ENCODE results near the gene MAD1L1. TPM values are rescaled to one million over a fixed set of nuclear protein-coding genes. Genes with fewer than 3 reads are reported as not detected.

MAD1L1 gene
- total RNA-seq, 1 experiment from 2014 or later = 38.5 TPM

DNA sequence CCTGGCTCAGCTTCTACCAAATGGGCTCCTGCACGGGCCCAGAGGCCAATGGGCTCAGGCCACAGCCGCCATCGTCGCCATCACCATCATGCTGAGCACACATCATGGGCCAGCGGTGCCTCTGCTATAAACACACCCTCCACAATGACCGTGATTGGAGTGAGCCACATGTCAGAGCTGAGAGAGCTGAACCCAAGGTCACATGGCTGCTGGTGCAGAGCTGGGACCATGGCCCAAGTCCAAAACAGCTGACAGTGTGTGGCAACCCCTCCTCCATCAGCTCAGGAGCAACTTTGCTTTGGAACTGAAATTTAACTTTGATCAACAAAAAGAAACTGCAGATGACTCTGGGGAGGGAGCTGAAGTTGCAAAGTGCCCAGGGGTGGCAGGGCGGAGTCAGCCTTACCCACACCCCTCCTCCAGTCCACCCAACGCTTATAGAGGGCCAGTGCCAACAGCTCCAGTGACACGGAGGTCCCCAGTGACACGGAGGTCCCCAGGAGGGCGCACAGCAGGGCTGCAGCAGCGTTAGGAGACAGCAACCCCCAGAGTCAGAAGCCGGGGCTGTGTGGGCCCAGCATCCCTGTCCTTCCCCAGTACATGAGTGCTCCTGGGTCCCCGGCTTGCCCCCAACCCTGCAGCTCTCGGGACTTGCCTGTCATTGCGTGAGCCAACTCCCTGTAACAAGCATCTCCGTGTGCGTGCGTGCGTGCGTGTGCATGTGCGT is 313.0 kb downstream of the MAD1L1 start:
- intact Hi-C loops (cut with micrococcal nuclease) = no loop called here
- CTCF ChIA-PET = no interaction called here

DNA sequence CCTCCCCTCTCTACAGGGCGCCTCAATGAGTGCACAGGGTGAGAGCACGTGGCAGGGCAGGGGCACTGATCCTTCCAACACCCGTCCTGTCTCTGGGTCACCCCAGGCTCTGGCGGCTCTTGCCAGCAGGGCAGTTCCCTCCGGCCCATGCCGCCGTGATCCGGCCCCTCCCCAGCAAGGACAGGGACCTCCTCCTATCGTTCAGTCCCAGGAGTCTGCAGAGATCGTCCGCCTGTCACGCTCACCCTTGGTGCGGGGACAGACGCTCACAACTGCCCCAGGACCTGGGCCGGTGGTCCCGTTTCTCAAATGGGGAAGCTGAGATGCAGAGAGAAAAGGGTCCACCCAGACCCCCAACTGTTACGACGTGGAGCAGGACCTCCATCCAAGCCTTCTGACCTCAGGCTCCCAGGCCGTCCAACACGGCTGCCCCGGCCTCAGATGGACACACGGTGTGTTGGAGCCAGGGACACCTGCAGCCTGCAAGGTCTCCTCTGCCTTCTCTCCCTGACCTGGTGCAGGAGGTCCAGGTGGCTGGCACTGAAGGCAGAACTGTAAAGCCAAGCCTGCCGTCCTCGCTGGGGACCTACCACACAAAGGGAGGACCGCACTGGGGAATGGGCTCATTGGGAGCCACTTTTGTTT is 313.7 kb downstream of the MAD1L1 start:
- H3K9me2 ChIP-seq (ENCODE audit: insufficient read depth) = no peaks in the 10 kb centered on the region
- no peak overlapping the region for H3K4me2 ChIP-seq (ENCODE audit: low read length)
- H3K36me3 ChIP-seq (ENCODE audit: control insufficient read depth in 1 of 2, insufficient read depth in 2 of 2, low read length in 2 of 2) = no peaks in the 10 kb centered on the region
- DNase-seq (ENCODE audit: low read depth, low spot score) (no peak), ATAC-seq (no peak)
- no peak overlapping the region for H2AFZ ChIP-seq (ENCODE audit: low read depth, low read length, poor library complexity, severe bottlenecking)
- H4K20me1 ChIP-seq (ENCODE audit: insufficient read depth) = no peaks in the 10 kb centered on the region
- no peaks in the 10 kb centered on the region for H3K9me3 ChIP-seq (ENCODE audit: control insufficient read depth in 1 of 2, insufficient read depth in 1 of 2, low read depth in 1 of 2, low read length in 2 of 2)
- no peaks in the 10 kb centered on the region for H3K4me1 ChIP-seq (ENCODE audit: control insufficient read depth in 1 of 2, insufficient read depth in 2 of 2, low read length in 2 of 2)
- no peak overlapping the region for H3K9ac ChIP-seq (ENCODE audit: low read length)
- intact Hi-C loops (cut with micrococcal nuclease) = no loop called here
- ChIA-PET RAD21 (ENCODE audit: low non-redundant PET in 1 of 2, low total read pairs in 2 of 2, uncharacterized antibody in 2 of 2, unreplicated experiment in 2 of 2) (no interaction called here), POLR2A (no interaction called here), CTCF (no interaction called here)
- H3K27me3 ChIP-seq (ENCODE audit: insufficient read depth, low read length) = no peaks in the 10 kb centered on the region
- no peak overlapping the region for H3K27ac ChIP-seq (ENCODE audit: low read depth, low read length)
- H3K4me3 ChIP-seq (replicated peaks in 1 of 2; ENCODE audit: low read depth in 1 of 2, low read length in 2 of 2) = no peak overlapping the region
- no peaks in the 10 kb centered on the region for H3K79me2 ChIP-seq (ENCODE audit: insufficient read depth, low read length)
- BruUV-seq (replicated peaks) = no TSS peak
- TF ChIP-seq TCF7L2 (IDR thresholded peaks at IDR 0.05; ENCODE audit: borderline replicate concordance, extremely low read depth, insufficient read depth, insufficient read length) (no peak), EZH2 (IDR thresholded peaks at IDR 0.05) (no peak), ELF1 (IDR thresholded peaks at IDR 0.05; ENCODE audit: borderline replicate concordance, low read depth) (no peak), CEBPB (IDR thresholded peaks at IDR 0.05; ENCODE audit: low read depth) (no peak), ZFX (IDR thresholded peaks at IDR 0.05) (no peak), RAD21 (IDR thresholded peaks at IDR 0.05; ENCODE audit: low read depth) (no peak), ZNF274 (IDR thresholded peaks at IDR 0.05; ENCODE audit: low read depth, low read length) (no peak), FOSL1 (IDR thresholded peaks at IDR 0.05; ENCODE audit: low read depth) (no peak), JUND (IDR thresholded peaks at IDR 0.05) (no peak)
- TF ChIP-seq, protein P1, sequence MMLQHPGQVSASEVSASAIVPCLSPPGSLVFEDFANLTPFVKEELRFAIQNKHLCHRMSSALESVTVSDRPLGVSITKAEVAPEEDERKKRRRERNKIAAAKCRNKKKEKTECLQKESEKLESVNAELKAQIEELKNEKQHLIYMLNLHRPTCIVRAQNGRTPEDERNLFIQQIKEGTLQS (IDR thresholded peaks at IDR 0.05) = no peak
- TF ChIP-seq, protein P2, sequence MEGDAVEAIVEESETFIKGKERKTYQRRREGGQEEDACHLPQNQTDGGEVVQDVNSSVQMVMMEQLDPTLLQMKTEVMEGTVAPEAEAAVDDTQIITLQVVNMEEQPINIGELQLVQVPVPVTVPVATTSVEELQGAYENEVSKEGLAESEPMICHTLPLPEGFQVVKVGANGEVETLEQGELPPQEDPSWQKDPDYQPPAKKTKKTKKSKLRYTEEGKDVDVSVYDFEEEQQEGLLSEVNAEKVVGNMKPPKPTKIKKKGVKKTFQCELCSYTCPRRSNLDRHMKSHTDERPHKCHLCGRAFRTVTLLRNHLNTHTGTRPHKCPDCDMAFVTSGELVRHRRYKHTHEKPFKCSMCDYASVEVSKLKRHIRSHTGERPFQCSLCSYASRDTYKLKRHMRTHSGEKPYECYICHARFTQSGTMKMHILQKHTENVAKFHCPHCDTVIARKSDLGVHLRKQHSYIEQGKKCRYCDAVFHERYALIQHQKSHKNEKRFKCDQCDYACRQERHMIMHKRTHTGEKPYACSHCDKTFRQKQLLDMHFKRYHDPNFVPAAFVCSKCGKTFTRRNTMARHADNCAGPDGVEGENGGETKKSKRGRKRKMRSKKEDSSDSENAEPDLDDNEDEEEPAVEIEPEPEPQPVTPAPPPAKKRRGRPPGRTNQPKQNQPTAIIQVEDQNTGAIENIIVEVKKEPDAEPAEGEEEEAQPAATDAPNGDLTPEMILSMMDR (IDR thresholded peaks at IDR 0.05 in 2 of 3, conservative IDR thresholded peaks at IDR 0.05 in 1 of 3; ENCODE audit: borderline replicate concordance in 1 of 3, insufficient read depth in 1 of 3, low read depth in 2 of 3, low read length in 2 of 3) = no peak
- TF ChIP-seq, protein P3, sequence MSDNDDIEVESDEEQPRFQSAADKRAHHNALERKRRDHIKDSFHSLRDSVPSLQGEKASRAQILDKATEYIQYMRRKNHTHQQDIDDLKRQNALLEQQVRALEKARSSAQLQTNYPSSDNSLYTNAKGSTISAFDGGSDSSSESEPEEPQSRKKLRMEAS (IDR thresholded peaks at IDR 0.05) = no peak

More for the DNA sequence above, 313.0 kb downstream of the MAD1L1 start:
- Histone ChIP-seq H2AFZ (ENCODE audit: low read depth, low read length, poor library complexity, severe bottlenecking) (no peak overlapping the region), H3K4me2 (ENCODE audit: low read length) (no peak overlapping the region), H3K4me1 (ENCODE audit: control insufficient read depth in 1 of 2, insufficient read depth in 2 of 2, low read length in 2 of 2) (no peaks in the 10 kb centered on the region), H3K79me2 (ENCODE audit: insufficient read depth, low read length) (no peaks in the 10 kb centered on the region), H3K36me3 (ENCODE audit: control insufficient read depth in 1 of 2, insufficient read depth in 2 of 2, low read length in 2 of 2) (no peaks in the 10 kb centered on the region), H3K27ac (ENCODE audit: low read depth, low read length) (no peak overlapping the region), H3K27me3 (ENCODE audit: insufficient read depth, low read length) (no peaks in the 10 kb centered on the region), H3K9ac (ENCODE audit: low read length) (no peak overlapping the region), H4K20me1 (ENCODE audit: insufficient read depth) (no peaks in the 10 kb centered on the region), H3K4me3 (replicated peaks in 1 of 2; ENCODE audit: low read depth in 1 of 2, low read length in 2 of 2) (no peak overlapping the region), H3K9me3 (ENCODE audit: control insufficient read depth in 1 of 2, insufficient read depth in 1 of 2, low read depth in 1 of 2, low read length in 2 of 2) (no peaks in the 10 kb centered on the region), H3K9me2 (ENCODE audit: insufficient read depth) (no peaks in the 10 kb centered on the region)
- ATAC-seq = no peak
- no peak for DNase-seq (ENCODE audit: low read depth, low spot score)
- RAD21 ChIA-PET (ENCODE audit: low non-redundant PET in 1 of 2, low total read pairs in 2 of 2, uncharacterized antibody in 2 of 2, unreplicated experiment in 2 of 2) = no interaction called here
- no peak for TF ChIP-seq SIN3A (IDR thresholded peaks at IDR 0.05; ENCODE audit: low read depth)
- TF ChIP-seq, protein P2 (IDR thresholded peaks at IDR 0.05 in 2 of 3, conservative IDR thresholded peaks at IDR 0.05 in 1 of 3; ENCODE audit: borderline replicate concordance in 1 of 3, insufficient read depth in 1 of 3, low read depth in 2 of 3, low read length in 2 of 3) = no peak
- no peak for TF ChIP-seq POLR2AphosphoS5 (IDR thresholded peaks at IDR 0.05; ENCODE audit: low read depth, low read length)
- TF ChIP-seq CEBPB (IDR thresholded peaks at IDR 0.05; ENCODE audit: low read depth) = no peak
- POLR2A ChIA-PET = no interaction called here
- no TSS peak for BruUV-seq (replicated peaks)
